HepG2 (cell line): ENCODE data around the gene NRN1. TPM values are rescaled to one million over a fixed set of nuclear protein-coding genes. Genes with fewer than 3 reads are reported as not detected.

Source experiments
- ELF1 ChIP-seq: sonication (generic); formaldehyde crosslinking; IDR thresholded peaks from 2 replicates; pipeline ENCODE4 v1.4.0; 2020; ENCODE audit warnings: missing genetic modification reagents
- HDAC1 ChIP-seq: sonication (generic); formaldehyde crosslinking; IDR thresholded peaks from 2 replicates; pipeline ENCODE4 v1.5.1; 2020; ENCODE audit warnings: mild to moderate bottlenecking, missing genetic modification reagents
- ISL2 ChIP-seq: sonication (generic); formaldehyde crosslinking; IDR thresholded peaks from 2 replicates; pipeline ENCODE4 v1.5.0; 2020; ENCODE audit warnings: missing genetic modification reagents
- KDM2A ChIP-seq: sonication (generic); formaldehyde crosslinking; IDR thresholded peaks from 2 replicates; pipeline ENCODE4 v1.4.0; 2020; ENCODE audit warnings: low read depth, missing genetic modification reagents, borderline replicate concordance
- MTA1 ChIP-seq: sonication (generic); formaldehyde crosslinking; IDR thresholded peaks from 2 replicates; pipeline ENCODE4 v1.4.0; 2020; ENCODE audit warnings: missing genetic modification reagents, mild to moderate bottlenecking, borderline replicate concordance
- MYC ChIP-seq: sonication (generic); formaldehyde crosslinking; IDR thresholded peaks from 2 replicates; pipeline ENCODE4 v1.9.0; 2021; ENCODE audit warnings: missing genetic modification reagents, borderline replicate concordance
- POLR2A ChIP-seq, 2 experiments: IDR thresholded peaks; 2 replicates each; pipeline ENCODE4 v1.6.1; 2011; ENCODE audit warnings: low read depth in 2 of 2, low read length in 2 of 2, mild to moderate bottlenecking in 1 of 2, moderate library complexity in 1 of 2; ENCODE audit not compliant: insufficient read depth in 1 of 2
- SNRNP70 ChIP-seq: fragments of 200-400 bp; formaldehyde crosslinking; IDR thresholded peaks from 2 replicates; pipeline ENCODE4 v1.6.1; 2017; ENCODE audit warnings: mild to moderate bottlenecking, low read depth, low read length, moderate library complexity
- SOX13 ChIP-seq, 3 experiments: fragments of 450-650 bp in 1 of 3; sonication (generic) in 1 of 3; formaldehyde crosslinking in 1 of 3; IDR thresholded peaks in 2 of 3; conservative IDR thresholded peaks in 1 of 3; 2 replicates each; pipeline versions ENCODE4 v1.5.0 to v1.6.1; 2016 to 2020; ENCODE audit warnings: antibody characterized with exemption in 1 of 3, mild to moderate bottlenecking in 1 of 3, missing compliant biosample characterization in 1 of 3, missing genetic modification reagents in 1 of 3, moderate library complexity in 1 of 3
- SOX6 ChIP-seq, 2 experiments: fragments of 450-650 bp in 1 of 2; sonication (generic) in 1 of 2; formaldehyde crosslinking in 1 of 2; IDR thresholded peaks; 2 replicates each; pipeline versions ENCODE4 v1.4.0 to v1.6.1; 2017 to 2020; ENCODE audit warnings: antibody characterized with exemption in 1 of 2, mild to moderate bottlenecking in 1 of 2, missing genetic modification reagents in 1 of 2
- YEATS4 ChIP-seq: sonication (generic); formaldehyde crosslinking; IDR thresholded peaks from 2 replicates; pipeline ENCODE4 v1.4.0; 2020; ENCODE audit warnings: missing genetic modification reagents, borderline replicate concordance
- ZNF124 ChIP-seq: sonication (generic); formaldehyde crosslinking; IDR thresholded peaks from 2 replicates; pipeline ENCODE4 v1.4.0; 2020; ENCODE audit warnings: missing genetic modification reagents
- ZNF253 ChIP-seq: sonication (generic); formaldehyde crosslinking; IDR thresholded peaks from 2 replicates; pipeline ENCODE4 v1.8.0; 2022; ENCODE audit warnings: mild to moderate bottlenecking, missing genetic modification reagents, borderline replicate concordance
- ZNF501 ChIP-seq: sonication (generic); formaldehyde crosslinking; IDR thresholded peaks from 2 replicates; pipeline ENCODE4 v1.5.1; 2020; ENCODE audit warnings: mild to moderate bottlenecking, moderate library complexity, missing genetic modification reagents
- ZNF629 ChIP-seq: sonication (generic); formaldehyde crosslinking; conservative IDR thresholded peaks from 2 replicates; pipeline ENCODE4 v1.5.0; 2020; ENCODE audit warnings: missing genetic modification reagents
- ZNF713 ChIP-seq: sonication (generic); formaldehyde crosslinking; IDR thresholded peaks from 2 replicates; pipeline ENCODE4 v1.4.0; 2020; ENCODE audit warnings: mild to moderate bottlenecking, missing genetic modification reagents
- ZNF746 ChIP-seq: sonication (generic); formaldehyde crosslinking; IDR thresholded peaks from 2 replicates; pipeline ENCODE4 v1.8.0; 2022; ENCODE audit warnings: mild to moderate bottlenecking, missing genetic modification reagents
- ZNF850 ChIP-seq: sonication (generic); formaldehyde crosslinking; conservative IDR thresholded peaks from 2 replicates; pipeline ENCODE4 v1.9.0; 2021; ENCODE audit warnings: mild to moderate bottlenecking, missing genetic modification reagents
- polyA plus RNA-seq, 8 experiments: library from polyadenylated mRNA; depleted of rRNA in 3 of 8; stranded (reverse) in 7 of 8; unstranded in 1 of 8; fragments of >200 nt; fragmentation: Illumina TruSeq in 4 of 8; extraction: Trizol in 4 of 8; gene quantifications; 2 replicates each; pipeline versions ENCODE4 v1.2.1 to v1.2.3, GENCODE V29; 2011 to 2016; ENCODE audit warnings: low read depth in 4 of 8, missing spikeins in 1 of 8, mixed read lengths in 1 of 8; ENCODE audit not compliant: insufficient read depth in 1 of 8
- total RNA-seq, 5 experiments: library from RNA; depleted of rRNA; stranded (reverse); fragments of >200 nt; fragmentation: Illumina TruSeq; extraction: Trizol; gene quantifications; 2 replicates each; pipeline ENCODE4 v1.2.3, GENCODE V29; 2016; ENCODE audit warnings: low read depth in 1 of 5
- TF ChIP-seq, protein P1 (sequence below): sonication (generic); formaldehyde crosslinking; IDR thresholded peaks from 2 replicates; pipeline ENCODE4 v1.5.1; 2020; ENCODE audit warnings: missing genetic modification reagents, mild to moderate bottlenecking, borderline replicate concordance
- TF ChIP-seq, protein P2 (sequence below): fragments of 450-650 bp; IDR thresholded peaks from 2 replicates; pipeline ENCODE4 v1.6.1; 2017; ENCODE audit warnings: mild to moderate bottlenecking
- TF ChIP-seq, protein P3 (sequence below): sonication (generic); formaldehyde crosslinking; IDR thresholded peaks from 2 replicates; pipeline ENCODE4 v1.4.0; 2020; ENCODE audit warnings: mild to moderate bottlenecking, missing genetic modification reagents
- TF ChIP-seq, protein P4 (sequence below): sonication (generic); formaldehyde crosslinking; conservative IDR thresholded peaks from 2 replicates; pipeline ENCODE4 v1.4.0; 2020; ENCODE audit warnings: missing genetic modification reagents

NRN1 gene
- total and polyA plus RNA-seq, 2 of the 13 experiments (the other 11 are each of a cell fraction or from before 2014, with no cell fraction given): 0.11 TPM; not detected in 1

DNA sequence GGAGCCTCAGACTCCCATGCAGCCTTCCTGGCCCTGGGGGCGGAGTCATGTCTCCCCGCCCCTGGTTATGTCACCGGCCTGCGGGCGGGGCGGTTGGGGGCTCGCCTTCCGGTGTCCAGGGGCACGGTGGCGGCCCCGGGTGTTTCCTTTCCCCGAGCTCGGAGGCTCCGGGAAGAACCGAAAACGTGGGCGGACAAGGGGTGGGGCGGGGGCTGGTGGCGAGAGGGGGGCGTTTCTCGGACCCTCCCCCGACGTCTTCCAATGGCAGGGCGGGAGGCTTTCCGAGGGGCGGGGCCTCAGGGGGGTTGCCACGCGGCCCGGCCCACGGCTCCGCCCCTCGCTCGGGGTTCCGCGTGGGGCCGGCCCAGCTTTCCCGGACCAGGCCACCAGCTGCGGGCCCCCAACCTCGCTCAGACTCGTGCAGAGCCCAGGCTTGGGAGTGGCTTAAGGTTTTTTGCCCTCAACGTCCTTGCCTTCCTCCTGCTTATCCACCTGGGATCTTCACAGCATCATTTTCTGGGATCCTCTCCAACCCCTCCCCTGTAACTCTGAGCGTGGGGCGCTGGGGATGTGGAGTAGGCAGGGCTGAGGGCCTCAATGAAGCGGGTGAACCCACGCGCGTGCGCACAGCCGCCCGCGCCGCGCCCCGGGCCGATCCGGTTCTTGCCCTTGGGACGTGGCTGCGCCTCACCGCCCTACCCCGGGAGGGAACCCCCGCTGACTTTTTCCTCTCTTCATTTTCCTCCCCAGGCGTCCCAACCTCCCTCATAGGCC lies 2.1 kb upstream of the NRN1 start (continued):
- TF ChIP-seq SOX13 (IDR thresholded peaks at IDR 0.05) (no peak), SOX13 (CRISPR knock-in tag; conservative IDR thresholded peaks at IDR 0.05 in 1 of 2, IDR thresholded peaks at IDR 0.05 in 1 of 2) (no peak), SNRNP70 (no peak), MYC (peak; percentile 37; the same call in 1 of the 2 replicates), POLR2A (IDR thresholded peaks at IDR 0.05; ENCODE audit: insufficient read depth in 1 of 2, low read depth in 2 of 2, low read length in 2 of 2) (no peak), ZNF713 (no peak), ZNF501 (CRISPR knock-in tag) (no peak), ELF1 (CRISPR knock-in tag) (peak; percentile 51; the same call in 1 of the 2 replicates), ZNF746 (CRISPR knock-in tag) (no peak), ZNF850 (CRISPR knock-in tag) (no peak), KDM2A (CRISPR knock-in tag) (peak; percentile 61; the same call in 1 of the 2 replicates), HDAC1 (CRISPR knock-in tag) (no peak), ISL2 (CRISPR knock-in tag) (no peak), ZNF629 (CRISPR knock-in tag) (no peak), YEATS4 (CRISPR knock-in tag) (peak; percentile 19; the same call in 1 of the 2 replicates), SOX6 (IDR thresholded peaks at IDR 0.05) (no peak), SOX6 (CRISPR knock-in tag; IDR thresholded peaks at IDR 0.05) (no peak), MTA1 (CRISPR knock-in tag) (no peak), ZNF124 (no peak), ZNF253 (no peak)
- TF ChIP-seq, protein P1, sequence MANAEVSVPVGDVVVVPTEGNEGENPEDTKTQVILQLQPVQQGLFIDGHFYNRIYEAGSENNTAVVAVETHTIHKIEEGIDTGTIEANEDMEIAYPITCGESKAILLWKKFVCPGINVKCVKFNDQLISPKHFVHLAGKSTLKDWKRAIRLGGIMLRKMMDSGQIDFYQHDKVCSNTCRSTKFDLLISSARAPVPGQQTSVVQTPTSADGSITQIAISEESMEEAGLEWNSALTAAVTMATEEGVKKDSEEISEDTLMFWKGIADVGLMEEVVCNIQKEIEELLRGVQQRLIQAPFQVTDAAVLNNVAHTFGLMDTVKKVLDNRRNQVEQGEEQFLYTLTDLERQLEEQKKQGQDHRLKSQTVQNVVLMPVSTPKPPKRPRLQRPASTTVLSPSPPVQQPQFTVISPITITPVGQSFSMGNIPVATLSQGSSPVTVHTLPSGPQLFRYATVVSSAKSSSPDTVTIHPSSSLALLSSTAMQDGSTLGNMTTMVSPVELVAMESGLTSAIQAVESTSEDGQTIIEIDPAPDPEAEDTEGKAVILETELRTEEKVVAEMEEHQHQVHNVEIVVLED (CRISPR knock-in tag): no peak
- TF ChIP-seq, protein P2, sequence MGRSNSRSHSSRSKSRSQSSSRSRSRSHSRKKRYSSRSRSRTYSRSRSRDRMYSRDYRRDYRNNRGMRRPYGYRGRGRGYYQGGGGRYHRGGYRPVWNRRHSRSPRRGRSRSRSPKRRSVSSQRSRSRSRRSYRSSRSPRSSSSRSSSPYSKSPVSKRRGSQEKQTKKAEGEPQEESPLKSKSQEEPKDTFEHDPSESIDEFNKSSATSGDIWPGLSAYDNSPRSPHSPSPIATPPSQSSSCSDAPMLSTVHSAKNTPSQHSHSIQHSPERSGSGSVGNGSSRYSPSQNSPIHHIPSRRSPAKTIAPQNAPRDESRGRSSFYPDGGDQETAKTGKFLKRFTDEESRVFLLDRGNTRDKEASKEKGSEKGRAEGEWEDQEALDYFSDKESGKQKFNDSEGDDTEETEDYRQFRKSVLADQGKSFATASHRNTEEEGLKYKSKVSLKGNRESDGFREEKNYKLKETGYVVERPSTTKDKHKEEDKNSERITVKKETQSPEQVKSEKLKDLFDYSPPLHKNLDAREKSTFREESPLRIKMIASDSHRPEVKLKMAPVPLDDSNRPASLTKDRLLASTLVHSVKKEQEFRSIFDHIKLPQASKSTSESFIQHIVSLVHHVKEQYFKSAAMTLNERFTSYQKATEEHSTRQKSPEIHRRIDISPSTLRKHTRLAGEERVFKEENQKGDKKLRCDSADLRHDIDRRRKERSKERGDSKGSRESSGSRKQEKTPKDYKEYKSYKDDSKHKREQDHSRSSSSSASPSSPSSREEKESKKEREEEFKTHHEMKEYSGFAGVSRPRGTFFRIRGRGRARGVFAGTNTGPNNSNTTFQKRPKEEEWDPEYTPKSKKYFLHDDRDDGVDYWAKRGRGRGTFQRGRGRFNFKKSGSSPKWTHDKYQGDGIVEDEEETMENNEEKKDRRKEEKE: no peak
- TF ChIP-seq, protein P3, sequence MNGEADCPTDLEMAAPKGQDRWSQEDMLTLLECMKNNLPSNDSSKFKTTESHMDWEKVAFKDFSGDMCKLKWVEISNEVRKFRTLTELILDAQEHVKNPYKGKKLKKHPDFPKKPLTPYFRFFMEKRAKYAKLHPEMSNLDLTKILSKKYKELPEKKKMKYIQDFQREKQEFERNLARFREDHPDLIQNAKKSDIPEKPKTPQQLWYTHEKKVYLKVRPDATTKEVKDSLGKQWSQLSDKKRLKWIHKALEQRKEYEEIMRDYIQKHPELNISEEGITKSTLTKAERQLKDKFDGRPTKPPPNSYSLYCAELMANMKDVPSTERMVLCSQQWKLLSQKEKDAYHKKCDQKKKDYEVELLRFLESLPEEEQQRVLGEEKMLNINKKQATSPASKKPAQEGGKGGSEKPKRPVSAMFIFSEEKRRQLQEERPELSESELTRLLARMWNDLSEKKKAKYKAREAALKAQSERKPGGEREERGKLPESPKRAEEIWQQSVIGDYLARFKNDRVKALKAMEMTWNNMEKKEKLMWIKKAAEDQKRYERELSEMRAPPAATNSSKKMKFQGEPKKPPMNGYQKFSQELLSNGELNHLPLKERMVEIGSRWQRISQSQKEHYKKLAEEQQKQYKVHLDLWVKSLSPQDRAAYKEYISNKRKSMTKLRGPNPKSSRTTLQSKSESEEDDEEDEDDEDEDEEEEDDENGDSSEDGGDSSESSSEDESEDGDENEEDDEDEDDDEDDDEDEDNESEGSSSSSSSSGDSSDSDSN (CRISPR knock-in tag): no peak
- TF ChIP-seq, protein P4, sequence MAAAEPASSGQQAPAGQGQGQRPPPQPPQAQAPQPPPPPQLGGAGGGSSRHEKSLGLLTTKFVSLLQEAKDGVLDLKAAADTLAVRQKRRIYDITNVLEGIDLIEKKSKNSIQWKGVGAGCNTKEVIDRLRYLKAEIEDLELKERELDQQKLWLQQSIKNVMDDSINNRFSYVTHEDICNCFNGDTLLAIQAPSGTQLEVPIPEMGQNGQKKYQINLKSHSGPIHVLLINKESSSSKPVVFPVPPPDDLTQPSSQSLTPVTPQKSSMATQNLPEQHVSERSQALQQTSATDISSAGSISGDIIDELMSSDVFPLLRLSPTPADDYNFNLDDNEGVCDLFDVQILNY (CRISPR knock-in tag): no peak
